ENCODE measurements around the gene LDLRAD3.

- TF ChIP-seq, protein P1, sequence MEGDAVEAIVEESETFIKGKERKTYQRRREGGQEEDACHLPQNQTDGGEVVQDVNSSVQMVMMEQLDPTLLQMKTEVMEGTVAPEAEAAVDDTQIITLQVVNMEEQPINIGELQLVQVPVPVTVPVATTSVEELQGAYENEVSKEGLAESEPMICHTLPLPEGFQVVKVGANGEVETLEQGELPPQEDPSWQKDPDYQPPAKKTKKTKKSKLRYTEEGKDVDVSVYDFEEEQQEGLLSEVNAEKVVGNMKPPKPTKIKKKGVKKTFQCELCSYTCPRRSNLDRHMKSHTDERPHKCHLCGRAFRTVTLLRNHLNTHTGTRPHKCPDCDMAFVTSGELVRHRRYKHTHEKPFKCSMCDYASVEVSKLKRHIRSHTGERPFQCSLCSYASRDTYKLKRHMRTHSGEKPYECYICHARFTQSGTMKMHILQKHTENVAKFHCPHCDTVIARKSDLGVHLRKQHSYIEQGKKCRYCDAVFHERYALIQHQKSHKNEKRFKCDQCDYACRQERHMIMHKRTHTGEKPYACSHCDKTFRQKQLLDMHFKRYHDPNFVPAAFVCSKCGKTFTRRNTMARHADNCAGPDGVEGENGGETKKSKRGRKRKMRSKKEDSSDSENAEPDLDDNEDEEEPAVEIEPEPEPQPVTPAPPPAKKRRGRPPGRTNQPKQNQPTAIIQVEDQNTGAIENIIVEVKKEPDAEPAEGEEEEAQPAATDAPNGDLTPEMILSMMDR (IDR thresholded peaks at IDR 0.05): no peak
- TF ChIP-seq POLR2AphosphoS5 (IDR thresholded peaks at IDR 0.05; ENCODE audit: low read depth, low read length) (no peak), REST (IDR thresholded peaks at IDR 0.05; ENCODE audit: insufficient read depth in 1 of 2, low read depth in 2 of 2, low read length in 1 of 2) (no peak), TCF7L2 (IDR thresholded peaks at IDR 0.05; ENCODE audit: low read depth, low read length) (no peak)
Observed at GRCh38 chr11:35964841-35965240, 21.0 kb downstream of the LDLRAD3 start.

Measured in Panc1 (cell line).